D721Med (cell line): ENCODE measurements around the gene THSD4.

Experiments
- DNase-seq: peaks from one replicate; pipeline ENCODE4 v3.0.0; 2011; ENCODE audit warnings: low spot score; ENCODE audit not compliant: insufficient read length
- FAIRE-seq: peaks from 2 replicates; lab custom pipeline; 2011; peaks lifted over from hg19 to GRCh38; lab: Jason Lieb, UNC
- CTCF ChIP-seq: IDR thresholded peaks from 2 replicates; pipeline ENCODE4 v1.5.1; 2012; ENCODE audit warnings: mild to moderate bottlenecking, control low read depth; ENCODE audit not compliant: insufficient read depth; ENCODE audit errors: missing control alignments

THSD4 gene

GRCh38 chr15:71747128-71748083 lies 632.1 kb downstream of the THSD4 start:
- no peak for FAIRE-seq
- TF ChIP-seq CTCF = no peak
- DNase-seq = no peak

GRCh38 chr15:71748293-71748718 lies 633.0 kb downstream of the THSD4 start:
- DNase-seq (no peak), FAIRE-seq (no peak)
- no peak for TF ChIP-seq CTCF

- no peak for FAIRE-seq
- TF ChIP-seq CTCF = no peak
These were observed 634.2 kb downstream of the THSD4 start for GRCh38 chr15:71749500-71749899.

GRCh38 chr15:71752128-71752527 lies 636.9 kb downstream of the THSD4 start:
- FAIRE-seq = no peak
- DNase-seq = no peak

More at GRCh38 chr15:71749500-71749899, 634.2 kb downstream of the THSD4 start:
- no peak for DNase-seq

GRCh38 chr15:71752604-71753289 lies 637.5 kb downstream of the THSD4 start:
- FAIRE-seq (no peak), DNase-seq (no peak)
- peak; percentile 25 for TF ChIP-seq CTCF

More at GRCh38 chr15:71752128-71752527, 636.9 kb downstream of the THSD4 start:
- TF ChIP-seq CTCF = no peak

GRCh38 chr15:71753346-71753745 lies 638.1 kb downstream of the THSD4 start:
- DNase-seq (no peak), FAIRE-seq (no peak)
- TF ChIP-seq CTCF = no peak
